Measurements from ENCODE around the gene ADAMTSL1. TPM values are rescaled to one million over a fixed set of nuclear protein-coding genes. Genes with fewer than 3 reads are reported as not detected.
A peak's percentile ranks its signal among the peaks of the same experiment; 100 is the strongest.

The ADAMTSL1 gene
- polyA plus RNA-seq, 5 donors: 15.6 to 25.0 (median 16.9) TPM

- no peak for DNase-seq
Measured at GRCh38 chr9:18463991-18464390, 10.0 kb upstream of the ADAMTSL1 start.

- DNase-seq: no peak
Measured at GRCh38 chr9:18466101-18466500, 7.9 kb upstream of the ADAMTSL1 start.

- DNase-seq: no peak
Measured at GRCh38 chr9:18467696-18468095, 6.3 kb upstream of the ADAMTSL1 start.

- DNase-seq: no peak
Measured at GRCh38 chr9:18472435-18472834, 1.5 kb upstream of the ADAMTSL1 start.

- peak; percentile 23 to 29 for DNase-seq
Measured at GRCh38 chr9:18472841-18473251, 1.1 kb upstream of the ADAMTSL1 start.

GRCh38 chr9:18474783-18475182, 830 bp downstream of the ADAMTSL1 start:
- no peak for DNase-seq

- no peak for DNase-seq
Measured at GRCh38 chr9:18477121-18477660, 3.2 kb downstream of the ADAMTSL1 start.

GRCh38 chr9:18477719-18478118, 3.8 kb downstream of the ADAMTSL1 start:
- no peak for DNase-seq

- no peak for DNase-seq
Measured at GRCh38 chr9:18478501-18479361, 4.8 kb downstream of the ADAMTSL1 start.

GRCh38 chr9:18479405-18479804, 5.5 kb downstream of the ADAMTSL1 start:
- no peak for DNase-seq

GRCh38 chr9:18480662-18481093, 6.7 kb downstream of the ADAMTSL1 start:
- no peak for DNase-seq

- no peak for DNase-seq
Measured at GRCh38 chr9:18482371-18482770, 8.4 kb downstream of the ADAMTSL1 start.

- DNase-seq: no peak
Measured at GRCh38 chr9:18485714-18486113, 11.8 kb downstream of the ADAMTSL1 start.

- no peak for DNase-seq
Measured at GRCh38 chr9:18487611-18488010, 13.7 kb downstream of the ADAMTSL1 start.

- no peak for DNase-seq
Measured at GRCh38 chr9:18488886-18489285, 14.9 kb downstream of the ADAMTSL1 start.

- DNase-seq: no peak
Measured at GRCh38 chr9:18489861-18490260, 15.9 kb downstream of the ADAMTSL1 start.

- no peak for DNase-seq
Measured at GRCh38 chr9:18490641-18491370, 16.9 kb downstream of the ADAMTSL1 start.

GRCh38 chr9:18492612-18493011, 18.7 kb downstream of the ADAMTSL1 start:
- DNase-seq: no peak

GRCh38 chr9:18493451-18493993, 19.6 kb downstream of the ADAMTSL1 start:
- no peak for DNase-seq

- DNase-seq: no peak
Measured at GRCh38 chr9:18495065-18495464, 21.1 kb downstream of the ADAMTSL1 start.

- DNase-seq: no peak
Measured at GRCh38 chr9:18496256-18497000, 22.5 kb downstream of the ADAMTSL1 start.

GRCh38 chr9:18499062-18499461, 25.1 kb downstream of the ADAMTSL1 start:
- peak; percentile 61 to 67 for DNase-seq
